Retinal pigment epithelial cell (primary cell): ENCODE results near the gene SKI.

Source experiments
- DNase-seq: peaks from one replicate; pipeline ENCODE4 v3.0.0-alpha.2; 2010; ENCODE audit warnings: low read depth
- H3K4me3 ChIP-seq: 2 replicates; pipeline ENCODE4 v1.5.1; 2011; ENCODE audit warnings: mild to moderate bottlenecking, low read length, control low read depth, moderate library complexity
- TF ChIP-seq, protein P1 (sequence below): conservative IDR thresholded peaks from 2 replicates; pipeline ENCODE4 v1.5.1; 2011; ENCODE audit warnings: low read depth, low read length, control low read depth, inconsistent platforms

The SKI gene

DNA sequence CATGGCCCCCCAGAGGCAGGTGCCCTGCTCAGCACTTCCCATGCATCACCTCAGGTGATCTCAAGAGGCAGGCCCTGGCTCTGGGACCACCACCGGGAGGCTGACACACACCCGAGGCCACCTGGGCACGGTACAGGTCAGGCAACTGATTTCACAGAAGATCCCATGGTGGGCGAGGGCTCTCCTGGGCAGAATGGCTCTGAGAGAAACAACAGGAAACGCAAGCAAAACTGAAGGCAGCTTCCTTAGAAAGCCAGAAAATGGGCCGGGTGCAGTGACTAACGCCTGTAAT, 11.4 kb upstream of the SKI start:
- no peak for DNase-seq
- TF ChIP-seq, protein P1, sequence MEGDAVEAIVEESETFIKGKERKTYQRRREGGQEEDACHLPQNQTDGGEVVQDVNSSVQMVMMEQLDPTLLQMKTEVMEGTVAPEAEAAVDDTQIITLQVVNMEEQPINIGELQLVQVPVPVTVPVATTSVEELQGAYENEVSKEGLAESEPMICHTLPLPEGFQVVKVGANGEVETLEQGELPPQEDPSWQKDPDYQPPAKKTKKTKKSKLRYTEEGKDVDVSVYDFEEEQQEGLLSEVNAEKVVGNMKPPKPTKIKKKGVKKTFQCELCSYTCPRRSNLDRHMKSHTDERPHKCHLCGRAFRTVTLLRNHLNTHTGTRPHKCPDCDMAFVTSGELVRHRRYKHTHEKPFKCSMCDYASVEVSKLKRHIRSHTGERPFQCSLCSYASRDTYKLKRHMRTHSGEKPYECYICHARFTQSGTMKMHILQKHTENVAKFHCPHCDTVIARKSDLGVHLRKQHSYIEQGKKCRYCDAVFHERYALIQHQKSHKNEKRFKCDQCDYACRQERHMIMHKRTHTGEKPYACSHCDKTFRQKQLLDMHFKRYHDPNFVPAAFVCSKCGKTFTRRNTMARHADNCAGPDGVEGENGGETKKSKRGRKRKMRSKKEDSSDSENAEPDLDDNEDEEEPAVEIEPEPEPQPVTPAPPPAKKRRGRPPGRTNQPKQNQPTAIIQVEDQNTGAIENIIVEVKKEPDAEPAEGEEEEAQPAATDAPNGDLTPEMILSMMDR: no peak
- no peak overlapping the region for H3K4me3 ChIP-seq

DNA sequence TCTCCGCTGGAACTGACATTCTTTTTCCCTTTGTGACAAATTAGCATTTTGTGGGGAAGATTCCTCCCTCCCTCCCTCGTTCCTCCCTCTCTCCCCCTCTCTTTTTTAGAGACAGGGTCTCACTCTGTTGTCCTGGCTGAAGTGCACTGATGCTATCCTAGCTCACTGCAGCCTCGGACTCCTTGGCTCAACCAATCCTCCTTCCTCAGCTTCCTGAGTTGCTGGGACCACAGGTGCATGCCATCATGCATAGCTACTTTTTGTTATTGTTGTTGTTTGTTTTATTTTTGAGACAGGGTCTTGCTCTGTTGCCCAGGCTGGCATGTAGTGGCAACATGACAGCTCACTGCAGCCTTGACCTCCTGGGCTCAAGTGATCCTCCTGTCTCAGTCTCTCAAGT, 6.8 kb upstream of the SKI start:
- no peak overlapping the region for H3K4me3 ChIP-seq
- TF ChIP-seq, protein P1: no peak
- DNase-seq: no peak

DNA sequence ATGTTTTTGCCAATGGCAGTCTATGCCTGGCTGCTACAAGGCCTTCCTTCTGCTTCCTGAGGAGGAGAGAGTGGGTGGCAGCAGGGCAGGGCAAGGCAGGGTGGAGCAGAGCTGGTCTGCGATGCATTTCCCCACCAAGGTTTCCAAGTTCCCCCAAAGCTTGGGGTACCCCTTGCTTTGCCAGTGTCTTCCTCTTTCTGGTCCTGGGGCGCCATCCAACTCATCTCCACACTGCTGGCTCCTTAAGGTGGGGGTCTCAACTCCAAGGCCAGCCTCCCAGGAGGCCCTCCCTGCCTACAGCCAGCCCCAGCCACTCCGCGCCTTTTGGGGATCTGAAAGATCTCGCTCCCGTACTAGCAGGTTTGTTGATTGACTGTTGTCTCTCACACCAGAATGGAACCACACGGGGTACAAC, 3.9 kb upstream of the SKI start:
- TF ChIP-seq, protein P1: no peak
- H3K4me3 ChIP-seq: no peak overlapping the region
- no peak for DNase-seq

DNA sequence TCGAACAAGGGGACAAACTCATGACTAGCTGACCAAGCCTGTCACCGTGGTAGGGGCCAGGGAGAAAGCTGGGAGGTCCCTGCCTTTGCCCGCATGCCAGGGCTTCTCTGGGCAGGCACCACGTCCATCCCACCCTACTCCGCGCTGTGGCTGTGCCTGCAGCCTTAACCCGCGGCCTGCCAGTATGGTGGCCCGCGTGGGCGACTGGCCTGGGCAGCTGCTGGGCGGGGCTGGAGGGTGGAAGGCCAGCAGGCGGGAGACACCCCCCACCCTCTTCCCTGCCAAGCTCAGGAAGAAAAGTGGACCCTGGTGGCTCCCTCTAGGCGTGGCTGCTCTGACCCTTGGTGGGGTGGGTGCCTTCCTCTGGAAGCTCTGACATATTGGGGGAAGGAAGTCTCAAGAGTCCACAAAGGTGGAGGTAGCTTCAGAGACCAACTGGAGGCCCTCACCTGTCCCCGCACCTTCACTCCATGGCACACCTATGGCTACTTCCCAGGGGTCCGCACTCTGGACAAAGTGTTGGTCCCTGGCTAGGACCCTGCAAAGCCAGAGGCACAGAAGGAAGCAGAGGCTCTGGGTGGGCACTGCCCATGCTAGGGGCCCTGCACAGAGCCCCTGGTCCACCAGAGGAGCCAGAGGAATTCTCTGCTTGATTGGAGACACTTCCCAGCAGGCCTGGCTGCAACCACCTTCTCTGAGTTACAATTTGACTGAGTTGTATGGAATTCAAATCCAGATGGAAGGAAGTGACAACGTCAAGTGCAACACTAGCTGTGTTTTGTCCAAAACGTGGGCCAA, 3.3 kb upstream of the SKI start:
- DNase-seq: no peak
- no peak overlapping the region for H3K4me3 ChIP-seq
- TF ChIP-seq, protein P1: no peak

DNA sequence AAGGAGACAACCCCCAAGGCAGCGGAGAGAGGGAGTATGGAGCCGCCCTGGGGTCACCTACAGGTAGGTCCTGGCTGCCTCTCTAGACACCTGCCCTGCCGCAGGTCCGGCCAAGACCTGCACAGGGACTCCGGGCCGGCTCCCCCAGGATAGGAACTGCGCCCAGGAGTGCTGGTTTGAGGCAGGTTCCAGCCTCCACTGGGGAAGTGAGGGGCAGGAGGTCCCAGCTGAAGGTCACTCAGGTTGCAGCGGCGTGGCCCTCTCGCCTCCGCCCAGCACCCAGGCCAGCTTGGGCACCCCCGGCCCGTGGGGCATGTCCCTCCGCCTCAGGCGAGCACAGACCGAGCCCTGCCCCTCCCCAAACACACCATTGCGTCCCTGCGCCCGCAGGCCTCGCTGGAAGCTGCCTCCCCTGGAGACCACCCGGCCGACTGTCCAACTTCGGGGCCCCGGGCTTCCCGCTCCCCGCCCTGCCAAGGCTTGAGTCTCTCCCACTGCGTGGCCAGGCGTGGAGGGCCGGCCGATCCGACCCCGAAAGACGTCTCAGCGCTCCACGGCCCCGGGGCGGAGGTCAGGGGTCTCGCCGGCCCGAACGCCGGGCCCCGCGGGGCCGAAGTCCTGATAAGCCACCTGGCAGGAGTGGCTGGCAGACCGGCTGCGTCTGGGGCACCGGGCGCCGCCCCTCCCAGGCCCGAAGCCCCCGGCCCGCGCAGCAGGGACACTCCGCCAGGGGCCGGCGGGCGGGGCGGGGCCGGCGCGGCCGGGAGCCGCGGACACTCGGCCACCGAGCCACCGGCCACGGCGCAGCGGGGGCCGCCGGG, 1.4 kb upstream of the SKI start:
- DNase-seq: no peak
- peak overlapping the region; percentile 59 for H3K4me3 ChIP-seq
- TF ChIP-seq, protein P1: no peak

DNA sequence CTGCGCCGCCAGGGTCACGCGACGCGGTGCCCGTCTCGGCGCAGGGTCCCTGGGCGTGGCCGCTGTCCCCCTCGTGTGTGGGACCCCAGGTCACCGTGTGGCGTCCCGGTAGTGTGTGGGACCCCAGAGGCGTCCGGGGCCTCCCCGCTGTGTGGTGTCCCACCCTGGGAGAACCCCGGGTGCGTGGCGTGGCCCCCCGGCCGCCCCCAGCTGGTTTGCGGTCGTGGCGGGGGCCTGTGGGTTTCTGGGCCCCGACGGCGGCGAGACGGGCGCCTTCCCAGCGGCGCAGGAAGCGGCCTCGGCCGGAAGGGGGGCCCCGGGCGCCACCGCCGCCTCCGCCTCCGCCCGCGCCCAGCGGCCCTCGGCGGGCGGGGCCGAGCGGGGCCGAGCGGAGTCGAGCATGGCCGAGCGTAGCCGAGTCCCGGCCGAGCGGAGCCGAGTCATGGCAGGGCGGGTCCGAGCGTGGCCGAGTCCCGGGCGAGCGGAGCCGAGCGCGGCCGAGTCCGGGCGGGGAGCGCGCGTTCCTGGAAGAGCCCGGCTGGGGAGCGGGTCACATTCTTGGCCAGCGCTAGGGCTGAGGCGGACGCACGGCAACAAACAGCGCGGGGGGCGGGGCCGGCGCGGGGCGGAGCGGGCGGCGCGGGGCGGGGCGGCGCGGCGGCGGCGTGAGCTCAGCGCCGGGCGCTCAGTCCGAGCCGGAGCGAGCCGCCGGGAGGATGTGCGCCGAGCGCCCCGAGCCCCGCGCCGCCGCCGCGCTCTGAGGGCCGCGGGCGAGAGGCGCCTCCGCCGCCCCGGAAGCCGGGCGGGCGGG, 568 bp upstream of the SKI start:
- TF ChIP-seq, protein P1: no peak
- peak overlapping the region; percentile 59 for H3K4me3 ChIP-seq
- peak; percentile 83 for DNase-seq
